Measurements from ENCODE around the gene RAI14. TPM values are rescaled to one million over a fixed set of nuclear protein-coding genes. Genes with fewer than 3 reads are reported as not detected.

The RAI14 gene
- total RNA-seq, 1 experiment from 2014 or later = 23.6 TPM

- H3K9me3 ChIP-seq (ENCODE audit: low read depth, low read length, poor library complexity, severe bottlenecking) = no peaks in the 10 kb centered on the region
- no peak overlapping the region for H3K27ac ChIP-seq (ENCODE audit: low read depth, low read length, poor library complexity, severe bottlenecking)
- H3K4me1 ChIP-seq (ENCODE audit: insufficient read depth, low read length, poor library complexity, severe bottlenecking) = no peaks in the 10 kb centered on the region
- DNase-seq (ENCODE audit: low spot score) = no peak
- H3K4me3 ChIP-seq (ENCODE audit: low read depth, low read length, poor library complexity, severe bottlenecking) = no peak overlapping the region
- no peaks in the 10 kb centered on the region for H3K27me3 ChIP-seq (replicated peaks; ENCODE audit: insufficient read depth, low read depth, low read length, poor library complexity)
- no peak for TF ChIP-seq EZH2 (IDR thresholded peaks at IDR 0.05; ENCODE audit: borderline replicate concordance, low read depth, low read length, poor library complexity, severe bottlenecking)
- TF ChIP-seq CTCF (conservative IDR thresholded peaks at IDR 0.05; ENCODE audit: low read depth, low read length) = no peak
- no TSS peak for BruUV-seq (replicated peaks)
- intact Hi-C loops (cut with micrococcal nuclease; ENCODE audit: unreplicated experiment) = no loop called here
- ChIA-PET POLR2A (ENCODE audit: low non-redundant PET) (no interaction called here), CTCF (no interaction called here)
- no peaks in the 10 kb centered on the region for H3K36me3 ChIP-seq (ENCODE audit: insufficient read depth, low read length, poor library complexity, severe bottlenecking)
These were observed 87.8 kb downstream of the RAI14 start for GRCh38 chr5:34743878-34744277.

GRCh38 chr5:34748431-34748830 lies 92.3 kb downstream of the RAI14 start:
- Histone ChIP-seq H3K4me1 (ENCODE audit: insufficient read depth, low read length, poor library complexity, severe bottlenecking) (peaks cover 11% of the 10 kb centered on the region), H3K36me3 (ENCODE audit: insufficient read depth, low read length, poor library complexity, severe bottlenecking) (no peaks in the 10 kb centered on the region), H3K27ac (ENCODE audit: low read depth, low read length, poor library complexity, severe bottlenecking) (no peak overlapping the region), H3K27me3 (replicated peaks; ENCODE audit: insufficient read depth, low read depth, low read length, poor library complexity) (no peaks in the 10 kb centered on the region), H3K9me3 (ENCODE audit: low read depth, low read length, poor library complexity, severe bottlenecking) (no peaks in the 10 kb centered on the region), H3K4me3 (ENCODE audit: low read depth, low read length, poor library complexity, severe bottlenecking) (no peak overlapping the region)
- DNase-seq (ENCODE audit: low spot score) = no peak
- ChIA-PET POLR2A (ENCODE audit: low non-redundant PET) (no interaction called here), CTCF (no interaction called here)
- intact Hi-C loops (cut with micrococcal nuclease; ENCODE audit: unreplicated experiment) = no loop called here
- BruUV-seq (replicated peaks) = no TSS peak
- TF ChIP-seq CTCF (conservative IDR thresholded peaks at IDR 0.05; ENCODE audit: low read depth, low read length) = no peak

- Histone ChIP-seq H3K4me3 (ENCODE audit: low read depth, low read length, poor library complexity, severe bottlenecking) (no peak overlapping the region), H3K9me3 (ENCODE audit: low read depth, low read length, poor library complexity, severe bottlenecking) (no peaks in the 10 kb centered on the region), H3K4me1 (ENCODE audit: insufficient read depth, low read length, poor library complexity, severe bottlenecking) (peaks cover 11% of the 10 kb centered on the region), H3K27ac (ENCODE audit: low read depth, low read length, poor library complexity, severe bottlenecking) (no peak overlapping the region), H3K27me3 (replicated peaks; ENCODE audit: insufficient read depth, low read depth, low read length, poor library complexity) (no peaks in the 10 kb centered on the region), H3K36me3 (ENCODE audit: insufficient read depth, low read length, poor library complexity, severe bottlenecking) (no peaks in the 10 kb centered on the region)
- ChIA-PET POLR2A (ENCODE audit: low non-redundant PET) (no interaction called here), CTCF (no interaction called here)
- intact Hi-C loops (cut with micrococcal nuclease; ENCODE audit: unreplicated experiment) = no loop called here
- TF ChIP-seq CTCF (conservative IDR thresholded peaks at IDR 0.05; ENCODE audit: low read depth, low read length) = no peak
- TF ChIP-seq EZH2 (IDR thresholded peaks at IDR 0.05; ENCODE audit: borderline replicate concordance, low read depth, low read length, poor library complexity, severe bottlenecking) = no peak
- BruUV-seq (replicated peaks) = no TSS peak
- DNase-seq (ENCODE audit: low spot score) = no peak
These were observed 93.3 kb downstream of the RAI14 start for GRCh38 chr5:34749431-34749873.

All from A673 (cell line).